A673 (cell line): ENCODE data around the gene KRTAP10-7. TPM values are rescaled to one million over a fixed set of nuclear protein-coding genes. Genes with fewer than 3 reads are reported as not detected.
"Not testable (repeated sequence)": the region's sequence is repeated elsewhere in the genome, so short reads cannot be mapped to it uniquely, and the experiment has no call there.

Source experiments
- BruUV-seq: library from RNA; stranded (reverse); fragments of 400-500 nt; replicated peaks from 2 replicates; lab custom pipeline; 2021; lab: Mats Ljungman, UMichigan
- CTCF ChIA-PET: fragments of 300-600 bp; sonication (Branson Sonifier 250); formaldehyde crosslinking; loops from one replicate; lab custom pipeline; 2022; ENCODE audit warnings: antibody characterized with exemption; lab: Charles Lee
- POLR2A ChIA-PET: fragments of 300-600 bp; sonication (Branson Sonifier 250); formaldehyde crosslinking; loops from one replicate; lab custom pipeline; 2022; ENCODE audit warnings: antibody characterized with exemption; ENCODE audit not compliant: low non-redundant PET; lab: Charles Lee
- DNase-seq: peaks from one replicate; pipeline ENCODE4 v3.0.0-alpha.2; 2015; ENCODE audit warnings: low spot score
- H3K27ac ChIP-seq: fragments of 200-600 bp; sonication (generic); 2 replicates; pipeline ENCODE4 v1.5.1; 2016; ENCODE audit warnings: mixed run types, low read depth, mild to moderate bottlenecking, mixed read lengths, antibody characterized with exemption, low read length; ENCODE audit not compliant: poor library complexity, severe bottlenecking
- H3K27me3 ChIP-seq: fragments of 200-600 bp; sonication (generic); replicated peaks from 2 replicates; pipeline ENCODE4 v1.6.1; 2017; ENCODE audit warnings: mixed run types, low read depth, mild to moderate bottlenecking, mixed read lengths, antibody characterized with exemption, low read length; ENCODE audit not compliant: insufficient read depth, poor library complexity
- H3K36me3 ChIP-seq: fragments of 200-600 bp; sonication (generic); 2 replicates; pipeline ENCODE4 v1.6.1; 2016; ENCODE audit warnings: mixed run types, mild to moderate bottlenecking, mixed read lengths, antibody characterized with exemption, low read length; ENCODE audit not compliant: insufficient read depth, poor library complexity, severe bottlenecking
- H3K4me1 ChIP-seq: fragments of 200-600 bp; sonication (generic); 2 replicates; pipeline ENCODE4 v1.6.1; 2017; ENCODE audit warnings: mixed run types, mild to moderate bottlenecking, mixed read lengths, antibody characterized with exemption, low read length; ENCODE audit not compliant: insufficient read depth, poor library complexity, severe bottlenecking
- H3K4me3 ChIP-seq: fragments of 200-600 bp; sonication (generic); 2 replicates; pipeline ENCODE4 v1.5.1; 2016; ENCODE audit warnings: low read depth, mixed run types, mild to moderate bottlenecking, mixed read lengths, low read length; ENCODE audit not compliant: poor library complexity, severe bottlenecking
- H3K9me3 ChIP-seq: fragments of 200-600 bp; sonication (generic); 2 replicates; pipeline ENCODE4 v1.6.1; 2016; ENCODE audit warnings: mixed run types, low read depth, mild to moderate bottlenecking, mixed read lengths, antibody characterized with exemption, low read length; ENCODE audit not compliant: poor library complexity, severe bottlenecking
- CTCF ChIP-seq: fragments of 300-800, 200-600 bp; sonication (generic); conservative IDR thresholded peaks from 2 replicates; pipeline ENCODE4 v1.5.1; 2017; ENCODE audit warnings: low read depth, mild to moderate bottlenecking, antibody characterized with exemption, low read length, moderate library complexity, mixed read lengths
- EZH2 ChIP-seq: fragments of 200-600 bp; sonication (generic); IDR thresholded peaks from 2 replicates; pipeline ENCODE4 v1.6.1; 2017; ENCODE audit warnings: borderline replicate concordance, low read depth, mild to moderate bottlenecking, mixed read lengths, antibody characterized with exemption, low read length; ENCODE audit not compliant: poor library complexity, severe bottlenecking
- intact Hi-C: fragments of 100-400 bp; cut with micrococcal nuclease; formaldehyde crosslinking; loops from one replicate; pipeline ENCODE4 v1.10.0; 2022; ENCODE audit not compliant: unreplicated experiment
- total RNA-seq: library from RNA; stranded (reverse); gene quantifications from 2 replicates; pipeline ENCODE4 v1.2.3, GENCODE V29; 2021

Gene KRTAP10-7
- total RNA-seq, 1 experiment from 2014 or later = not detected

- DNase-seq = no peak
- Histone ChIP-seq H3K27me3 (no peaks in the 10 kb centered on the region), H3K4me3 (no peak overlapping the region), H3K9me3 (no peaks in the 10 kb centered on the region), H3K27ac (no peak overlapping the region), H3K36me3 (no peaks in the 10 kb centered on the region), H3K4me1 (no peaks in the 10 kb centered on the region)
- POLR2A ChIA-PET = no interaction called here
- TF ChIP-seq EZH2 (no peak), CTCF (no peak)
- intact Hi-C loops = no loop called here
- no TSS peak for BruUV-seq
- CTCF ChIA-PET = no interaction called here
Observed at GRCh38 chr21:44589586-44590305, 10.7 kb upstream of the KRTAP10-7 start.

DNA sequence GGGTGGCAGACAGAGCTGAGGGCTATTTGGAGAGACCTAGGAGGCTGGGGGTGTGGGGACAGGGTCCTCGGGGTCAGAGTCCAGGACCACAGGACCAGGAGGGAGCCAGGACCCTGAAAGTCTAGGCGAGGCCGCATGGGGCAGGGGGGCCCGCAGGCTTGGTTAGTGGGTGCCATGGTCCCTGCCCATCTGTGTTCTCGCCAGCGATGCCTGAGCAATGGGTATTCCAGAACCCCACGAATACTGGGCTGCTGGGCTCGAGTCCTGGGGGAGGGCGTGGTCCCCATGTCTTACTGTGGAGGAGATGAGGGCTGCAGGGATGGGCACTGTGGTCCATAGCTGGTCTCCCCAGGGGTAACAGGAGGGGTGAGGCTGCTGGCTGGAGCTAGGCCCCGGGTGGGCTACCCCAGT is 10.1 kb upstream of the KRTAP10-7 start:
- ChIA-PET POLR2A (no interaction called here), CTCF (no interaction called here)
- Histone ChIP-seq H3K27me3 (no peaks in the 10 kb centered on the region), H3K27ac (no peak overlapping the region), H3K4me1 (no peaks in the 10 kb centered on the region), H3K9me3 (no peaks in the 10 kb centered on the region), H3K36me3 (no peaks in the 10 kb centered on the region), H3K4me3 (no peak overlapping the region)
- BruUV-seq = no TSS peak
- no peak for DNase-seq
- TF ChIP-seq CTCF = no peak
- TF ChIP-seq EZH2 = no peak
- intact Hi-C loops = no loop called here

DNA sequence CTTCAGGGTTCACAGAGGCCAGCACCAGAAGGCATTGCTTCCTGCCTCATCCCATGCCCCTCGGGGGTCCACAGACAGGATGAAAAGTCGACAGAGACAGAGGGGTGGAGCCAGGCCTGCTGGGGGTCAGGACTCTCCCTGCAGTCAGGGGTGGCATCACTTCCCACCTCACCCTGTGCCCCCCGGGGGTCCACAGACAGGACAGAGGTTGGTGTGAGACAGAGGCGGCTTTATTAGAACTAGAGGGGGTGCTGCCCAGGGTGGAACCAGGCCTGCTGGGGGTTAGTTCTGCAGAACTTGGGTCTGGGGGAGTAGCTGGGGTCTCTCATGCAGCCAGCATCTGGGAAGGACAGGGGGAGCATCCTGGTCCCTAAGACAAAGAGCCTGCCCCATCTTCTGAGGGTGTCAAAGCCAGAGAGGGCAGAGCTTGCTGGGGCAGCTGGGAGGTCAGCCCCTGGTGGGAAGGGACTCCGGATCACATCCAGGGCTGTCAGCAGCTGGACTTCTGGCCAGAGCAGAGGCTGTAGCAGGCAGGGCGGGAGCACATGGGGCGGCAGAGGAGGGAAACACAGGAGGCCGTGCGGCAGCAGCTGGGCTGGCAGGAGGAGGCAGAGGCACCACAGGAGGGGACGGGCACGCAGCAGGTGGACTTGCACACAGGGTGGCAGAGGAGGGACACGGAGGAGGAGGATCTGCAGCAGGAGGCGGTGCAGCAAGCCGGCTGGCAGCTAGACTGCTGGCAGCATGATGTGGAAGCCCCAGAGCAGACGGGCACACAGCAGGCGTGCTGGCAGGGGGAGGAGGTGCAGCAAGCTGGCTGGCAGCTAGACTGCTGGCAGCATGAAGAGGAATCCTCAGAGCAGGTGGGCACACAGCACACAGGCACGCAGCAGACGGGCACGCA is 9.2 kb upstream of the KRTAP10-7 start:
- H3K9me3 ChIP-seq, DNase-seq, BruUV-seq, POLR2A ChIA-PET, H3K27me3 ChIP-seq, H3K36me3 ChIP-seq, H3K27ac ChIP-seq, intact Hi-C loops, H3K4me1 ChIP-seq, H3K4me3 ChIP-seq: not testable (repeated sequence)
- CTCF ChIA-PET = interaction anchor here (1.2 kb wide), 1 partner anchor 80 kb away, joined by 3 read pairs; no protein-coding TSS in a partner anchor

GRCh38 chr21:44591801-44592130 is 8.6 kb upstream of the KRTAP10-7 start:
- H3K4me1 ChIP-seq, H3K9me3 ChIP-seq, H3K36me3 ChIP-seq, intact Hi-C loops, H3K27me3 ChIP-seq, POLR2A ChIA-PET, H3K27ac ChIP-seq, H3K4me3 ChIP-seq, BruUV-seq: not testable (repeated sequence)
- peak; percentile 22 for DNase-seq
- CTCF ChIA-PET = interaction anchor here (1.2 kb wide), 1 partner anchor 81 kb away, joined by 3 read pairs; no protein-coding TSS in a partner anchor
